PC-9 (cell line): Measurements from ENCODE around the gene LVRN. TPM values are rescaled to one million over a fixed set of nuclear protein-coding genes. Genes with fewer than 3 reads are reported as not detected.

Source experiments
- BruUV-seq: library from RNA; stranded (reverse); fragments of 400-500 nt; replicated peaks from 2 replicates; lab custom pipeline; 2021; lab: Mats Ljungman, UMichigan
- CTCF ChIA-PET: fragments of 300-600 bp; sonication (Branson Sonifier 250); formaldehyde crosslinking; loops from one replicate; lab custom pipeline; 2022; ENCODE audit warnings: antibody characterized with exemption; lab: Charles Lee
- POLR2A ChIA-PET: fragments of 300-600 bp; sonication (Branson Sonifier 250); formaldehyde crosslinking; loops from one replicate; lab custom pipeline; 2022; ENCODE audit warnings: antibody characterized with exemption; ENCODE audit not compliant: unreplicated experiment; lab: Charles Lee
- DNase-seq, 2 experiments: peaks; one replicate each; pipeline versions ENCODE4 v3.0.0 to v3.0.0-alpha.2; 2015 to 2022; ENCODE audit warnings: mixed read lengths in 1 of 2
- H2AFZ ChIP-seq: fragments of 200-600 bp; sonication (generic); 2 replicates; pipeline ENCODE4 v1.8.1; 2017; ENCODE audit warnings: antibody characterized with exemption
- H3F3A ChIP-seq: fragments of 200-600 bp; sonication (generic); 2 replicates; pipeline ENCODE4 v1.8.1; 2017; ENCODE audit warnings: antibody characterized with exemption, mild to moderate bottlenecking, low read depth; ENCODE audit not compliant: insufficient read depth
- H3K27ac ChIP-seq: fragments of 200-600 bp; sonication (generic); 2 replicates; pipeline ENCODE4 v1.6.1; 2016; ENCODE audit warnings: mixed run types
- H3K27me3 ChIP-seq: fragments of 200-600 bp; sonication (generic); 2 replicates; pipeline ENCODE4 v1.6.1; 2016; ENCODE audit warnings: low read depth, mixed run types; ENCODE audit not compliant: insufficient read depth
- H3K36me3 ChIP-seq: fragments of 200-600 bp; sonication (generic); 2 replicates; pipeline ENCODE4 v1.6.1; 2016; ENCODE audit warnings: low read depth, mixed run types
- H3K4me1 ChIP-seq: fragments of 200-600 bp; sonication (generic); replicated peaks from 2 replicates; pipeline ENCODE4 v1.6.1; 2016; ENCODE audit warnings: mixed run types; ENCODE audit not compliant: insufficient read depth
- H3K4me2 ChIP-seq: fragments of 200-600 bp; sonication (generic); 2 replicates; pipeline ENCODE4 v1.6.1; 2017; ENCODE audit warnings: mixed run types
- H3K4me3 ChIP-seq: fragments of 200-600 bp; sonication (generic); 2 replicates; pipeline ENCODE4 v1.6.1; 2016; ENCODE audit warnings: mixed run types
- H3K79me2 ChIP-seq: fragments of 200-600 bp; sonication (generic); 2 replicates; pipeline ENCODE4 v1.6.1; 2017; ENCODE audit warnings: low read depth, mixed run types
- H3K9me2 ChIP-seq: fragments of 200-600 bp; sonication (generic); 2 replicates; pipeline ENCODE4 v1.8.1; 2017; ENCODE audit warnings: mild to moderate bottlenecking; ENCODE audit not compliant: insufficient read depth
- H3K9me3 ChIP-seq: fragments of 200-600 bp; sonication (generic); 2 replicates; pipeline ENCODE4 v1.8.1; 2016; ENCODE audit warnings: low read depth; ENCODE audit not compliant: insufficient read depth
- H4K20me1 ChIP-seq: fragments of 200-600 bp; sonication (generic); 2 replicates; pipeline ENCODE4 v1.8.1; 2017; ENCODE audit not compliant: insufficient read depth
- CTCF ChIP-seq: fragments of 200-600 bp; sonication (generic); conservative IDR thresholded peaks from 2 replicates; pipeline ENCODE4 v1.6.1; 2017; ENCODE audit warnings: mixed run types, antibody characterized with exemption, mild to moderate bottlenecking, moderate library complexity
- EZH2 ChIP-seq: fragments of 200-600 bp; sonication (generic); IDR thresholded peaks from 2 replicates; pipeline ENCODE4 v1.8.0; 2017; ENCODE audit warnings: antibody characterized with exemption, low read depth
- intact Hi-C: fragments of 100-400 bp; cut with micrococcal nuclease; formaldehyde crosslinking; loops from one replicate; pipeline ENCODE4 v1.10.0; 2022; ENCODE audit not compliant: unreplicated experiment
- total RNA-seq: library from RNA; stranded (reverse); gene quantifications from 2 replicates; pipeline ENCODE4 v1.2.3, GENCODE V29; 2021

The LVRN gene
- total RNA-seq, 1 experiment from 2014 or later = 0.79 TPM

GRCh38 chr5:115941051-115941675 lies 21.1 kb upstream of the LVRN start:
- POLR2A ChIA-PET = no interaction called here
- BruUV-seq = no TSS peak
- CTCF ChIA-PET = no interaction called here
- intact Hi-C loops = no loop called here
- H3K4me3 ChIP-seq = no peak overlapping the region
- H2AFZ ChIP-seq = no peak overlapping the region
- no peak overlapping the region for H3K27ac ChIP-seq
- no peaks in the 10 kb centered on the region for H3K9me2 ChIP-seq
- H4K20me1 ChIP-seq = no peaks in the 10 kb centered on the region
- no peaks in the 10 kb centered on the region for H3F3A ChIP-seq
- no peaks in the 10 kb centered on the region for H3K27me3 ChIP-seq
- H3K9me3 ChIP-seq = no peaks in the 10 kb centered on the region
- no peak for TF ChIP-seq EZH2
- no peak for TF ChIP-seq CTCF
- DNase-seq = peak; percentile 11 to 68
- no peaks in the 10 kb centered on the region for H3K36me3 ChIP-seq
- H3K79me2 ChIP-seq = no peaks in the 10 kb centered on the region
- H3K4me2 ChIP-seq = peak overlapping the region; percentile 54
- H3K4me1 ChIP-seq = no peaks in the 10 kb centered on the region; the same call in 1 of the 2 replicates

GRCh38 chr5:115944501-115944900 lies 17.8 kb upstream of the LVRN start:
- H3K4me2 ChIP-seq = no peak overlapping the region
- H3K9me2 ChIP-seq = no peaks in the 10 kb centered on the region
- H3K27ac ChIP-seq = no peak overlapping the region
- ChIA-PET CTCF (interaction anchor here (0.6 kb wide), 1 partner anchor 898 kb away, joined by 10 read pairs; no protein-coding TSS in a partner anchor), POLR2A (no interaction called here)
- DNase-seq = no peak
- intact Hi-C loops = no loop called here
- no peak overlapping the region for H2AFZ ChIP-seq
- no peaks in the 10 kb centered on the region for H3F3A ChIP-seq
- H3K4me1 ChIP-seq = no peaks in the 10 kb centered on the region; the same call in 1 of the 2 replicates
- TF ChIP-seq CTCF = no peak
- TF ChIP-seq EZH2 = no peak
- H3K79me2 ChIP-seq = no peaks in the 10 kb centered on the region
- no peaks in the 10 kb centered on the region for H4K20me1 ChIP-seq
- BruUV-seq = no TSS peak
- no peak overlapping the region for H3K4me3 ChIP-seq
- H3K9me3 ChIP-seq = no peaks in the 10 kb centered on the region
- H3K36me3 ChIP-seq = no peaks in the 10 kb centered on the region
- no peaks in the 10 kb centered on the region for H3K27me3 ChIP-seq

- H4K20me1 ChIP-seq = no peaks in the 10 kb centered on the region
- DNase-seq = no peak
- intact Hi-C loops = no loop called here
- no peaks in the 10 kb centered on the region for H3K9me3 ChIP-seq
- H2AFZ ChIP-seq = no peak overlapping the region
- no peak overlapping the region for H3K4me3 ChIP-seq
- no peak overlapping the region for H3K4me2 ChIP-seq
- no peaks in the 10 kb centered on the region for H3K36me3 ChIP-seq
- no TSS peak for BruUV-seq
- ChIA-PET CTCF (no interaction called here), POLR2A (no interaction called here)
- H3K27ac ChIP-seq = no peak overlapping the region
- no peaks in the 10 kb centered on the region for H3K4me1 ChIP-seq
- no peaks in the 10 kb centered on the region for H3K9me2 ChIP-seq
- no peaks in the 10 kb centered on the region for H3K27me3 ChIP-seq
- H3F3A ChIP-seq = no peaks in the 10 kb centered on the region
- no peaks in the 10 kb centered on the region for H3K79me2 ChIP-seq
- no peak for TF ChIP-seq CTCF
- TF ChIP-seq EZH2 = no peak
These were observed 15.6 kb upstream of the LVRN start for GRCh38 chr5:115946655-115947054.
